Endothelial cell of umbilical vein (primary cell): ENCODE results near the gene AGK. TPM values are rescaled to one million over a fixed set of nuclear protein-coding genes. Genes with fewer than 3 reads are reported as not detected.

ENCODE experiments used
- BruUV-seq: library from RNA; stranded (reverse); fragments of 400-500 nt; replicated peaks from 2 replicates; lab custom pipeline; 2021; lab: Mats Ljungman, UMichigan
- CTCF ChIA-PET: fragments of 300-600, 350-600 bp; sonication (Branson Sonifier 250); formaldehyde crosslinking; loops from one replicate; lab custom pipeline; 2021; ENCODE audit warnings: antibody characterized with exemption, inconsistent platforms; lab: Charles Lee
- POLR2A ChIA-PET: fragments of 300-600, 350-600 bp; sonication (Branson Sonifier 250); formaldehyde crosslinking; loops from one replicate; lab custom pipeline; 2021; ENCODE audit warnings: antibody characterized with exemption, inconsistent platforms; lab: Charles Lee
- DNase-seq: peaks from one replicate; pipeline ENCODE4 v3.0.0-alpha.2; 2011; ENCODE audit warnings: low read depth, low spot score
- FAIRE-seq: peaks from 2 replicates; lab custom pipeline; 2011; peaks lifted over from hg19 to GRCh38; lab: Jason Lieb, UNC
- H2AFZ ChIP-seq: 2 replicates; pipeline ENCODE4 v1.6.0; 2012; ENCODE audit warnings: low read depth, low read length, control low read depth, inconsistent platforms
- H3K27ac ChIP-seq: 2 replicates; pipeline ENCODE4 v1.5.1; 2011; ENCODE audit warnings: low read depth, mild to moderate bottlenecking, control low read depth, low read length, moderate library complexity; ENCODE audit not compliant: insufficient read depth
- H3K27me3 ChIP-seq, 2 experiments: 2 replicates each; pipeline versions ENCODE4 v1.6.0 to v1.6.1; 2011; ENCODE audit warnings: low read length in 2 of 2, mixed read lengths in 1 of 2; ENCODE audit not compliant: control insufficient read depth in 2 of 2, insufficient read depth in 2 of 2
- H3K36me3 ChIP-seq, 2 experiments: 2 replicates in 1 of 2; 3 replicates in 1 of 2; pipeline ENCODE4 v1.5.1; 2011; ENCODE audit warnings: low read length in 2 of 2, mild to moderate bottlenecking in 1 of 2, moderate library complexity in 1 of 2; ENCODE audit not compliant: control insufficient read depth in 2 of 2, insufficient read depth in 2 of 2; ENCODE audit errors: extremely low read depth in 1 of 2
- H3K4me1 ChIP-seq: 3 replicates; pipeline ENCODE4 v1.5.1; 2011; ENCODE audit warnings: mild to moderate bottlenecking, low read length; ENCODE audit not compliant: control insufficient read depth, insufficient read depth; ENCODE audit errors: extremely low read depth
- H3K4me2 ChIP-seq: 2 replicates; pipeline ENCODE4 v1.6.1; 2011; ENCODE audit warnings: low read length, control low read depth, mixed read lengths; ENCODE audit not compliant: insufficient read depth
- H3K4me3 ChIP-seq, 3 experiments: fragments of 200-600 bp in 1 of 3; sonication (generic), shearing (Covaris generic) in 1 of 3; replicated peaks in 1 of 3; 2 replicates each; pipeline ENCODE4 v1.5.1; 2011 to 2016; ENCODE audit warnings: control low read depth in 3 of 3, low read length in 3 of 3, mild to moderate bottlenecking in 2 of 3, inconsistent platforms in 1 of 3, low read depth in 1 of 3, moderate library complexity in 1 of 3; ENCODE audit not compliant: insufficient read depth in 1 of 3
- H3K79me2 ChIP-seq: 2 replicates; pipeline ENCODE4 v1.6.0; 2012; ENCODE audit warnings: low read length, inconsistent platforms; ENCODE audit not compliant: control insufficient read depth, insufficient read depth
- H3K9ac ChIP-seq: replicated peaks from 2 replicates; pipeline ENCODE3; 2011; ENCODE audit warnings: low read length, control low read depth; ENCODE audit not compliant: insufficient read depth; ENCODE audit errors: extremely low read depth
- H3K9me1 ChIP-seq: replicated peaks from 3 replicates; pipeline ENCODE4 v1.6.0; 2011; ENCODE audit warnings: mild to moderate bottlenecking, low read length; ENCODE audit not compliant: control insufficient read depth, insufficient read depth; ENCODE audit errors: extremely low read depth
- H3K9me3 ChIP-seq: replicated peaks from 2 replicates; pipeline ENCODE4 v1.5.1; 2012; ENCODE audit warnings: low read length, inconsistent platforms; ENCODE audit not compliant: control insufficient read depth, insufficient read depth
- H4K20me1 ChIP-seq: replicated peaks from 2 replicates; pipeline ENCODE3; 2011; ENCODE audit warnings: mild to moderate bottlenecking, low read length; ENCODE audit not compliant: control insufficient read depth, insufficient read depth; ENCODE audit errors: extremely low read depth
- FOS ChIP-seq: IDR thresholded peaks from 2 replicates; pipeline ENCODE4 v1.6.1; 2011; ENCODE audit warnings: mild to moderate bottlenecking, low read length, moderate library complexity, borderline replicate concordance; ENCODE audit not compliant: insufficient read depth
- POLR2A ChIP-seq: IDR thresholded peaks from 2 replicates; pipeline ENCODE4 v1.6.1; 2012; ENCODE audit warnings: low read depth, mild to moderate bottlenecking, control low read depth, low read length
- POLR2AphosphoS5 ChIP-seq: IDR thresholded peaks from 2 replicates; pipeline ENCODE4 v1.6.1; 2012; ENCODE audit warnings: low read depth, mild to moderate bottlenecking, control low read depth, low read length, moderate library complexity; ENCODE audit not compliant: insufficient read depth
- dilution Hi-C: fragments of 300-500 bp; cut with MboI; formaldehyde crosslinking; loops from one replicate; pipeline ENCODE4 v1.15.0; 2019; ENCODE audit warnings: low sequenced_read_pairs; ENCODE audit not compliant: extremely low pct_ligation_motif_present
- intact Hi-C: fragments of 100-400 bp; cut with micrococcal nuclease; formaldehyde crosslinking; loops from one replicate; pipeline ENCODE4 v1.10.0; 2022
- polyA plus RNA-seq, 4 experiments: library from polyadenylated mRNA; depleted of rRNA in 3 of 4; stranded (reverse) in 3 of 4; unstranded in 1 of 4; fragments of >200 nt; gene quantifications; 2 replicates each; pipeline versions ENCODE4 v1.2.1 to v1.2.3, GENCODE V29; 2011 to 2012; ENCODE audit warnings: missing spikeins in 1 of 4
- total RNA-seq: library from RNA; stranded (reverse); gene quantifications from 2 replicates; pipeline ENCODE4 v1.2.3, GENCODE V29; 2021

The AGK gene
- total and polyA plus RNA-seq, 2 donors (not counting 3 experiments of a cell fraction or from before 2014, with no cell fraction given) = 23.6 to 34.3 TPM

- peak; percentile 75 for FAIRE-seq
- H4K20me1 ChIP-seq = no peaks in the 10 kb centered on the region
- CTCF ChIA-PET = interaction anchor here (0.8 to 3.3 kb wide), 6 partner anchors 8 to 52 kb away, joined by 4 to 30 read pairs (median 7); partner anchors contain the start of gene SSBP1
- peak overlapping the region; percentile 76 for H3K9ac ChIP-seq
- peak; percentile 10 for TF ChIP-seq POLR2AphosphoS5
- no peak for TF ChIP-seq FOS
- H3K4me3 ChIP-seq = peak overlapping the region; percentile 63 to 92 (median 84)
- intact Hi-C loops (loop anchor here (1.0 to 2.0 kb wide), 3 partner anchors 27 to 39 kb away; partner anchors contain the start of gene SSBP1), dilution Hi-C loops (no loop called here)
- H3K4me1 ChIP-seq = peaks cover 10% of the 10 kb centered on the region
- no peaks in the 10 kb centered on the region for H3K9me1 ChIP-seq
- H3K9me3 ChIP-seq = no peaks in the 10 kb centered on the region
- peaks cover 5 to 15% of the 10 kb centered on the region in 2 experiments for H3K27me3 ChIP-seq
- peaks cover 19% of the 10 kb centered on the region for H3K79me2 ChIP-seq
- POLR2A ChIA-PET = no interaction called here
- H2AFZ ChIP-seq = peak overlapping the region; percentile 76
- peak; percentile 43 for DNase-seq
- H3K27ac ChIP-seq = peak overlapping the region; percentile 16
- peak overlapping the region; percentile 48 for H3K4me2 ChIP-seq
- H3K36me3 ChIP-seq = no peaks in the 10 kb centered on the region
- BruUV-seq = no TSS peak
Measured at GRCh38 chr7:141701489-141702046, 150.4 kb downstream of the AGK start.

GRCh38 chr7:141702047-141702567, 150.9 kb downstream of the AGK start, which contains the start of gene DENND11:
DENND11 (minus strand) TSS chr7:141702166; CDS start chr7:141702153, 13 bp downstream.
- Histone ChIP-seq H3K9me1 (no peaks in the 10 kb centered on the region), H3K4me1 (peaks cover 10% of the 10 kb centered on the region), H3K36me3 (no peaks in the 10 kb centered on the region), H2AFZ (peak within 1 kb of the TSS; percentile 98), H4K20me1 (no peaks in the 10 kb centered on the region), H3K79me2 (peaks cover 19% of the 10 kb centered on the region), H3K4me3 (peak within 1 kb of the TSS; percentile 84 to 92 (median 84)), H3K27ac (peak within 1 kb of the TSS; percentile 53), H3K27me3 (peaks cover 7 to 18% of the 10 kb centered on the region in 2 experiments), H3K4me2 (peak within 1 kb of the TSS; percentile 96), H3K9me3 (no peaks in the 10 kb centered on the region), H3K9ac (peak within 1 kb of the TSS; percentile 84)
- POLR2A ChIA-PET = no interaction called here
- DNase-seq (peak; percentile 47), FAIRE-seq (peak; percentile 21)
- intact Hi-C loops = no loop called here
- dilution Hi-C loops = no loop called here
- TF ChIP-seq POLR2AphosphoS5 (peak; percentile 20), POLR2A (no peak)
- BruUV-seq = no TSS peak
- CTCF ChIA-PET = interaction anchor here (1.3 to 3.3 kb wide), 6 partner anchors 8 to 84 kb away, joined by 4 to 30 read pairs (median 7); partner anchors contain the start of gene SSBP1
